ENCODE data around the gene PDCD1. TPM values are rescaled to one million over a fixed set of nuclear protein-coding genes. Genes with fewer than 3 reads are reported as not detected.

Gene PDCD1
- total RNA-seq, 1 donor, result not detected

DNA sequence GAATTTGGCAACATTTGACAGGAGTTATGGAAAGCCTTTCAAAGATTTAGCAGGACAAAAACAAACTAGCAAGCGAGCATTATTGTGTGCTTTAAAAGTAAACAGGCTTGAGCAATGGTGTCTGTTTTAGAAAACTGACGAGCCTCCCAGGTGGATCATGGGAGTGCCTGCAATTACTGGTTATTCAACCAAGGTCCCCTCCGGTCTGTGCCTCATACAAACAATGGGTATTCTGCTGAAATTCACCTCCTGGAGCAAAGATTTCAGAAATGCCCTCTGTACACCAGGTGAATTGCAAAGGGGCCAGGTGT, 33.2 kb upstream of the PDCD1 start:
- H3K36me3 ChIP-seq (ENCODE audit: insufficient read depth, low read length), result no peaks in the 10 kb centered on the region
- H3K9me3 ChIP-seq (ENCODE audit: low read depth, low read length), result no peaks in the 10 kb centered on the region
- no peak overlapping the region for H3K4me3 ChIP-seq (ENCODE audit: insufficient read depth, low read length)
- H3K79me2 ChIP-seq (ENCODE audit: insufficient read depth, low read length), result no peaks in the 10 kb centered on the region
- TF ChIP-seq, protein P1, sequence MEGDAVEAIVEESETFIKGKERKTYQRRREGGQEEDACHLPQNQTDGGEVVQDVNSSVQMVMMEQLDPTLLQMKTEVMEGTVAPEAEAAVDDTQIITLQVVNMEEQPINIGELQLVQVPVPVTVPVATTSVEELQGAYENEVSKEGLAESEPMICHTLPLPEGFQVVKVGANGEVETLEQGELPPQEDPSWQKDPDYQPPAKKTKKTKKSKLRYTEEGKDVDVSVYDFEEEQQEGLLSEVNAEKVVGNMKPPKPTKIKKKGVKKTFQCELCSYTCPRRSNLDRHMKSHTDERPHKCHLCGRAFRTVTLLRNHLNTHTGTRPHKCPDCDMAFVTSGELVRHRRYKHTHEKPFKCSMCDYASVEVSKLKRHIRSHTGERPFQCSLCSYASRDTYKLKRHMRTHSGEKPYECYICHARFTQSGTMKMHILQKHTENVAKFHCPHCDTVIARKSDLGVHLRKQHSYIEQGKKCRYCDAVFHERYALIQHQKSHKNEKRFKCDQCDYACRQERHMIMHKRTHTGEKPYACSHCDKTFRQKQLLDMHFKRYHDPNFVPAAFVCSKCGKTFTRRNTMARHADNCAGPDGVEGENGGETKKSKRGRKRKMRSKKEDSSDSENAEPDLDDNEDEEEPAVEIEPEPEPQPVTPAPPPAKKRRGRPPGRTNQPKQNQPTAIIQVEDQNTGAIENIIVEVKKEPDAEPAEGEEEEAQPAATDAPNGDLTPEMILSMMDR (IDR thresholded peaks at IDR 0.05; ENCODE audit: extremely low read depth, low read depth, low read length), result no peak
- peaks cover 5% of the 10 kb centered on the region for H3K4me1 ChIP-seq (ENCODE audit: insufficient read depth, low read length)
- no peaks in the 10 kb centered on the region for H4K20me1 ChIP-seq (ENCODE audit: insufficient read depth, low read length)
- H3K27me3 ChIP-seq (ENCODE audit: insufficient read depth, low read length), result no peaks in the 10 kb centered on the region
- H3K4me2 ChIP-seq (ENCODE audit: insufficient read depth, low read length), result no peak overlapping the region
- H3K27ac ChIP-seq (ENCODE audit: low read depth, low read length), result no peak overlapping the region
- no peak overlapping the region for H2AFZ ChIP-seq (ENCODE audit: low read length)
- DNase-seq (ENCODE audit: insufficient read length, low spot score, missing footprints), result no peak

DNA sequence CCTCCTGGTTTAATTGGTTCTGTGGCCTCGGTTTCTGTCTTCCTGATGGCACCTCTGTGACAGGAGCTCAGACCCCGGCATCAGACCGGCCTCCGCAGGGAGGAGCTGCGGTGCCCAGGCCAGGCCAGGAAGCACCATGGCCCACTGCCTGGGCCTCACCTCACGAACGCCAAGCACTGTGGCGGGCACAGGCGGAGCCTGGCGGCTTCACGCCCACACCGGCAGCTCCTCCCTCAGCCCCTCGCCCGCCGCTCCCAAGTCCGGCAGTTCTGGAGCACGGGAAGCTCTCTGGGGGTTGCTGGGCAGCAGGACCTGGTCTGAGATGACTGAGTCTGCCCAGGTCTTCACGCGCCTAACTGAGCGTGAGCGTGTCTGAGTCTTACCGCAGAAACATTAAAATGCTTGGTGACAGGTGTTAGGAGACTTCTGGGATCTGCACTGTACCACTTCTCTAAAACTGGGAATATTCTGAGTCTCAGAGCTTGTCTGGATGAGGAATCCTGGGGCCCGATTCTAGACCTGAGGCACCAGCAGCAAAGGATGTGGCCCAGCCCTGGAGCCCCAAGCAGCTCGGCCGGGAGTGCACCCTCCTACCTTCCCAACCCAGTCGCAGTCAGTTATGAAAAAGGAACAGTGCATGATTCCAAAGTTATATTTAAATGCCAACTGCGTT, 32.8 kb upstream of the PDCD1 start:
- no peak for DNase-seq (ENCODE audit: insufficient read length, low spot score, missing footprints)

DNA sequence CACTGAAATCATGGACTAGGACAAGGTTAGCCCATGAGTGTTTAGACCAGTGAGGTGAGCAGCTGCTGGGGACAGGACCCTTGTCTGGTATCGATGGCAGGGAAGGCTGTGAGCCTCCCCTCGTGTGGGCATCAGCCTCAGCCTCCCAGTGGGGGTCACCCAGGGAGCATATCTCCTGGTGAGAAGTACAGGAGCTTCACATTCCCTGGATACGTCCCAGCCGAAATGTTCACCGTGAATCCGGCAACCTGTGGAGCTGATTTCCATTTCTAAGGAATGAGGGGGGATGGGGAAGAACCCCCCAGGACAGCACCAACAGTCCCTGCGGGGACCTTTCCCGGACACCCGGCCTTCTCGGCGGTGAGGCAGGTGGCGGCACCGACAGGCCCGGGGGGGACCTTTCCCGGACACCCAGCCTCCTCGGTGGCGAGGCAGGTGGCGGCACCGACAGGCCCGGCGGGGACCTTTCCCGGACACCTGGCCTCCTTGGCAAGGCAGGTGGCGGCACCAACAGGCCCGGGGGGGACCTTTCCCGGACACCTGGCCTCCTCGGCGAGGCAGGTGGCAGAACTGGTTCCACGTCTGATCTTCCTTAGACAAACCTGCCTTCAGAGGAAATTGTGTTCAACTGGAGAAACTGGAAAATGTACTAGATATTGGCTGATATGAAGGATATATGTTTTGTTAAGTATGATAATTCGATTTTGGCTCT, 32.0 kb upstream of the PDCD1 start:
- H3K4me3 ChIP-seq (ENCODE audit: insufficient read depth, low read length), result no peak overlapping the region
- no peaks in the 10 kb centered on the region for H3K36me3 ChIP-seq (ENCODE audit: insufficient read depth, low read length)
- no peak overlapping the region for H2AFZ ChIP-seq (ENCODE audit: low read length)
- no peak overlapping the region for H3K4me2 ChIP-seq (ENCODE audit: insufficient read depth, low read length)
- H3K4me1 ChIP-seq (ENCODE audit: insufficient read depth, low read length), result peaks cover 5% of the 10 kb centered on the region
- no peak for DNase-seq (ENCODE audit: insufficient read length, low spot score, missing footprints)
- no peaks in the 10 kb centered on the region for H3K79me2 ChIP-seq (ENCODE audit: insufficient read depth, low read length)
- no peaks in the 10 kb centered on the region for H4K20me1 ChIP-seq (ENCODE audit: insufficient read depth, low read length)
- TF ChIP-seq, protein P1 (IDR thresholded peaks at IDR 0.05; ENCODE audit: extremely low read depth, low read depth, low read length), result no peak
- H3K27ac ChIP-seq (ENCODE audit: low read depth, low read length), result no peak overlapping the region
- no peaks in the 10 kb centered on the region for H3K27me3 ChIP-seq (ENCODE audit: insufficient read depth, low read length)
- no peaks in the 10 kb centered on the region for H3K9me3 ChIP-seq (ENCODE audit: low read depth, low read length)

More for the DNA sequence above, 32.8 kb upstream of the PDCD1 start:
- no peak overlapping the region for H3K27ac ChIP-seq (ENCODE audit: low read depth, low read length)
- H2AFZ ChIP-seq (ENCODE audit: low read length), result no peak overlapping the region
- H3K79me2 ChIP-seq (ENCODE audit: insufficient read depth, low read length), result no peaks in the 10 kb centered on the region
- H3K4me1 ChIP-seq (ENCODE audit: insufficient read depth, low read length), result peaks cover 5% of the 10 kb centered on the region
- no peaks in the 10 kb centered on the region for H3K9me3 ChIP-seq (ENCODE audit: low read depth, low read length)
- H3K27me3 ChIP-seq (ENCODE audit: insufficient read depth, low read length), result no peaks in the 10 kb centered on the region
- no peak overlapping the region for H3K4me3 ChIP-seq (ENCODE audit: insufficient read depth, low read length)
- H4K20me1 ChIP-seq (ENCODE audit: insufficient read depth, low read length), result no peaks in the 10 kb centered on the region
- no peaks in the 10 kb centered on the region for H3K36me3 ChIP-seq (ENCODE audit: insufficient read depth, low read length)
- TF ChIP-seq, protein P1 (IDR thresholded peaks at IDR 0.05; ENCODE audit: extremely low read depth, low read depth, low read length), result no peak
- H3K4me2 ChIP-seq (ENCODE audit: insufficient read depth, low read length), result no peak overlapping the region

DNA sequence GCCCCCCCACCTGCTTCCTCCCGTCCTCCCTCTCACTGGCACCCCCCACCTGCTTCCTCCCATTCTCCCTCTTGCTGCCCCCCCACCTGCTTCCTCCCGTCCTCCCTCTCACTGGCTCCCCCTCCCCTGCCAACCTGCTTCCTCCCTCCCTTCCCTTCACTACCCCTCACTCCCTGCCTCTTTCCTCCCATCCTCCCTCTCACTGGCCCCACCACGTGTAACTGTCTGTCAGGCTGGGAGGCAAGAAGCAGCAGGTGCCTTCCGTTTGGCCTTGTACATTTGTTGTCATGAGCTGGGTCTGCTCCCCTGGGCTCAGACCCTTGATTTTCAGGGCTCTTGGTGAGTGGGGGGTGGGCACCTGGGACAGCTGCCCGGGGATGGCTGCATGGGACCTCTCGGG, 29.9 kb upstream of the PDCD1 start:
- no peaks in the 10 kb centered on the region for H4K20me1 ChIP-seq (ENCODE audit: insufficient read depth, low read length)
- DNase-seq (ENCODE audit: insufficient read length, low spot score, missing footprints), result no peak
- no peaks in the 10 kb centered on the region for H3K9me3 ChIP-seq (ENCODE audit: low read depth, low read length)
- H3K36me3 ChIP-seq (ENCODE audit: insufficient read depth, low read length), result no peaks in the 10 kb centered on the region
- H2AFZ ChIP-seq (ENCODE audit: low read length), result no peak overlapping the region
- no peaks in the 10 kb centered on the region for H3K79me2 ChIP-seq (ENCODE audit: insufficient read depth, low read length)
- no peak overlapping the region for H3K4me2 ChIP-seq (ENCODE audit: insufficient read depth, low read length)
- no peaks in the 10 kb centered on the region for H3K27me3 ChIP-seq (ENCODE audit: insufficient read depth, low read length)
- H3K4me1 ChIP-seq (ENCODE audit: insufficient read depth, low read length), result peaks cover 5% of the 10 kb centered on the region
- TF ChIP-seq, protein P1 (IDR thresholded peaks at IDR 0.05; ENCODE audit: extremely low read depth, low read depth, low read length), result no peak
- H3K27ac ChIP-seq (ENCODE audit: low read depth, low read length), result no peak overlapping the region
- no peak overlapping the region for H3K4me3 ChIP-seq (ENCODE audit: insufficient read depth, low read length)
